ENCODE data around the gene TREML2. TPM values are rescaled to one million over a fixed set of nuclear protein-coding genes. Genes with fewer than 3 reads are reported as not detected.
A peak's percentile ranks its signal among the peaks of the same experiment; 100 is the strongest.
"Not testable (repeated sequence)": the region's sequence is repeated elsewhere in the genome, so short reads cannot be mapped to it uniquely, and the experiment has no call there.

Gene TREML2, protein sequence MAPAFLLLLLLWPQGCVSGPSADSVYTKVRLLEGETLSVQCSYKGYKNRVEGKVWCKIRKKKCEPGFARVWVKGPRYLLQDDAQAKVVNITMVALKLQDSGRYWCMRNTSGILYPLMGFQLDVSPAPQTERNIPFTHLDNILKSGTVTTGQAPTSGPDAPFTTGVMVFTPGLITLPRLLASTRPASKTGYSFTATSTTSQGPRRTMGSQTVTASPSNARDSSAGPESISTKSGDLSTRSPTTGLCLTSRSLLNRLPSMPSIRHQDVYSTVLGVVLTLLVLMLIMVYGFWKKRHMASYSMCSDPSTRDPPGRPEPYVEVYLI
- 1 to 10 TPM; 3.3 to 6.2 TPM for total RNA-seq

DNA sequence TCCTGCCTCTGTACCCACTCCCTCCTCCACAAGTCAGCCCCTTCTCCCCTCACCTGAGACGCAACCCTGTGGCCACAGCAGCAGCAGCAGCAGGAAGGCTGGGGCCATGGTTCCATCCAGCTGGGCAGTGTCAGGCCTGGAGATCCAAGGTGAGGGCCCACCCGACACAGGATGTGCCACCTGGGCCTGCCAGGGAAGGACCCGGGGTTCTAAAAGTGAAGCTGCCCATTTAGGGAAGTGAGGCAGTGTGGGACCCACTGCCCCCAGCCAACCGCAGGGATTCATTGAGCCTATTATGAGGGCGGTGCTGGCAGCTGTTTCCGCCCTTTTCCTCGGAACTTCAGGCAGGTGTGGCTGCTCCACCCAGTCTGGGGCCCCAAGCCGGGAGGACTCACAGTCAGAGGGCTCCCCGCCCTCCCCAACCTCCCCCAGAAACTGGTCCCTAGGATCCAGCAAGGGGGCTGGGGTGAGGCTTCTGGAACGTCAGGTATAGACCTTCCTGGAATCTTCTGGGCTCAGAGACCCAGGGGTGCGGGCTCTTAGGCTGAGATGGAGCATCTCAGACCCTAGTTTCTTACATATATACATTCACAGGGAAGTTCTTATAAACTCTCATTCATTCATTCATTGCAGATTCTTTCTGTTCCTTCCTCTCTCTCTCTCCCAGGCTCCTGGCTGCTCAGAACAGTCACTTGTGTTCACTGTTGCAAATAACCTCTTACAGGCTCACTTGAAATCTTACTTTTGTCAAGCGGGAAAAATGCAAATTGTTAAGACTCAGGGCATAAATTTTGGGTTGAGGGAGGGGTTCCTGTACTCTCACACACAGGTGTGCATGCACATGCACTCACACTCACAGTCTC lies at the start of gene TREML2:
Gene TREML2, minus strand, starts transcription at position 249 of the 863 bp plus-strand sequence. Its CDS starts 141 bp downstream, at position 108.
- peaks cover 5% of the 10 kb centered on the region for H3K36me3 Mint-ChIP-seq (ENCODE audit: low read depth)
- peak within 1 kb of the TSS; percentile 66 for H3K4me3 Mint-ChIP-seq
- no peaks in the 10 kb centered on the region for H3K9me3 Mint-ChIP-seq
- peak within 1 kb of the TSS; percentile 85 for H3K27ac Mint-ChIP-seq
- H3K27me3 Mint-ChIP-seq: no peaks in the 10 kb centered on the region
- H3K4me1 Mint-ChIP-seq: peaks cover 47% of the 10 kb centered on the region
- ATAC-seq (replicated peaks): peak; percentile 26

DNA sequence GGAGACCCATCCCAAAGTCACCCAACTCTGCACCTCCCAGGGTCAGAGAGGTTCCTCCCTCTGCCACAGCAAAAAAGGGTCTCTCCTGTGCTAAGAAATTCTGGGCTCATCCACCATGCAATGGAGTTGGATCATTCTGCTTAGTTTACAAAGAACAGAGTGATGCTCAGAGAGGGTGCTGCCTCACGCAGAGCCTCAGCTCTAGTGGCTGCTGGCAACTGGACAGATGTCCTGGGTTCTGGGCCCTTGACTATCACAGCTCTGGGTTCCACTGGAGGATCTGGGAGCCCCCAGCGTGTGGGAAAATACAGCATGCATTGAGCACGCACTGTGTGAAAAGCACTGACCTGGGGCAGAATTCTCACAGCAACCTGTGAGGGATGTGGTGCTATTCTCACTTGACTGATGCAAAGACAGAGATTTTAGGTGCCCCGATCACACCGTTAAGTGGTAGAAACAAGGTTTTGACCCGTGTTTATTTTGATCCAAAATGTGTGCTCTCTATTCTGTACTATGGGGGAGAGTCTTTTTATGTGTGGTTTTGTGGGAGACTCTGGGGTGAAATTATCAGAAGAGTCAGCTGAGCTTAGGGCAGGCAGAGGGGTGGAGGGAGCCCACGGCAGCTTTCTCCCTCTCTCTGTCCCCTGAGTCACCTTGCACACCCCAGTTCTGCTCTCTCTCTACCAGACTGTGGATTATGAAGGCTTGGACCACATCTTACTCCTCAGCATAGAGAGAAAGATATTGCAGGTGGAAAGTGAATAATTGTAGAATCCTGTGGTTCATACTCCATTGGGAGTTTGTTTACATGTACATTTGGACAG lies 47.1 kb upstream of the TREML2 start:
- Mint-ChIP-seq H3K4me1 (peaks cover 3% of the 10 kb centered on the region), H3K27me3 (peaks cover 6% of the 10 kb centered on the region), H3K9me3 (no peaks in the 10 kb centered on the region), H3K36me3 (ENCODE audit: low read depth) (no peaks in the 10 kb centered on the region), H3K27ac (no peak overlapping the region), H3K4me3 (no peak overlapping the region)
- no peak for ATAC-seq (replicated peaks)

DNA sequence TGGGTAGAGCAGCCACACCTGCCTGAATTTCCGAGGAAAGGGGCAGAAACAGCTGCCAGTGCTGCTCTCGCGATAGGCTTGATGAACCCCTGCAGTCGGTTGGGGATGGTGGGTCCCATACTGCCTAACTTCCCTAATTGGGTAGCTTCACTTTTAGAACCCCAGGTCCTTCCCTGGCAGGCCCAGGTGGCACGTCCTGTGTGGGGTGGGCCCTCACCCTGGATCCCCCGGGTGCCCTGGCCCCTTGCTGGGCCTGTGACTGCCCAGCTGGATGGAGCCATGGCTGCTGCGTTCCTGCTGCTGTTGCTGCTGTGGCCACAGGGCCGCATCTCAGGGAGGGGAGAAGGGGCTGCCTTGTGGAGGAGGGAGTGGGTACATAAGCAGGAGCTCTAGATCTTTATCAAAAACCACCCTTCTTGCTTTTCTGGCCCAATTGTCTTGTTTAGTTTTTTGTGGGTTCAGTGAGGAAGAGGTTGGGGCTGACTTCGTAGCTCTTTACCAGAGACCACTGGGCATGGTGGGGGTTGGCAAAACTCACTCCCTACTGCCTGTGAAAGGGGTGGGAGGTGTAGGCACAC lies 46.4 kb upstream of the TREML2 start:
- no peak for ATAC-seq (replicated peaks)
- peaks cover 8% of the 10 kb centered on the region for H3K4me1 Mint-ChIP-seq
- H3K27ac Mint-ChIP-seq: no peak overlapping the region
- no peaks in the 10 kb centered on the region for H3K36me3 Mint-ChIP-seq (ENCODE audit: low read depth)
- no peaks in the 10 kb centered on the region for H3K9me3 Mint-ChIP-seq
- no peak overlapping the region for H3K4me3 Mint-ChIP-seq
- H3K27me3 Mint-ChIP-seq: peaks cover 8% of the 10 kb centered on the region

DNA sequence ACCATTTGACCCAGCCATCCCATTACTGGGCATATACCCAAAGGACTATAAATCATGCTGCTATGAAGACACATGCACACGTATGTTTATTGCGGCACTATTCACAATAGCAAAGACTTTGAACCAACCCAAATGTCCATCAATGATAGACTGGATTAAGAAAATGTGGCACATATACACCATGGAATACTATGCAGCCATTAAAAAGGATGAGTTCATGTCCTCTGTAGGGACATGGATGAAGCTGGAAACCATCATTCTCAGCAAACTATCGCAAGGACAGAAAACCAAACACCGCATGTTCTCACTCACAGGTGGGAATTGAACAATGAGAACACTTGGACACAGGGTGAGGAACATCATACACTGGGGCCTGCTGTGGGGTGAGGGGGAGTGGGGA lies 45.6 kb upstream of the TREML2 start:
- H3K36me3 Mint-ChIP-seq (ENCODE audit: low read depth); H3K27ac Mint-ChIP-seq; H3K4me3 Mint-ChIP-seq; H3K27me3 Mint-ChIP-seq; ATAC-seq (replicated peaks); H3K9me3 Mint-ChIP-seq: not testable (repeated sequence)
- peaks cover 13% of the 10 kb centered on the region for H3K4me1 Mint-ChIP-seq

DNA sequence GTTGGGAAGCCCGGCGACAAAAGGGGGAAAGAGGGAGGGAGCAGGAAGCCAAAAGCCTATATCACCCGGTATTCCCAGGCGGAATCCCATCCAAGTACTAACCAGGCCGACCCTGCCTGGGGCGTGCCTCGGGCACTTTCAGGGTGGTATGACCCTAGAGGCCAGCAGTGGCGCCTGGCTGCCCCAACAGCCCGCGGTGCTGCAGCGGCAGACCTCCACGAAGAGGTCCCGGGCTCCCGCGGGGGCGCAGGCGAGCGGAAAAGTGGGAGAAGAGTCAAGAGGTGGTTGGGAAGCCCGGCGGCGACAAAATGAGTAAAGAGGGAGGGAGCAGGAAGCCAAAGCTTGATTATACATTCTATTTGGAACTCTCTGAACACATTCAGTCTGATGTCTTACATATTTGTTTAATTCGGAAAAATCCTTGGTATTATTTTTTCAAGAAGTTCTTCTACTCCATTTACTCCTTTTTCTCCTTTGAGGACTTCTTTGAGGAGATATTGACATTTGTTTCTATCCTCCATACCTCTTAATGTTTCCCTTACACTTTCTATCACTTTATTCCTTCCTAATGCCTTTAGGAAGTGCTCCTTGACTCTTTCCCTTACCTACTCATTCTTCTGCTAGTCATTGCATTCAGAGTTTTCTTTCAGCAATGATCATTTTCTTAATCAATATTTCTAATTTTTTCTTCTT lies 38.7 kb upstream of the TREML2 start:
- H3K9me3 Mint-ChIP-seq: no peaks in the 10 kb centered on the region
- no peak overlapping the region for H3K27ac Mint-ChIP-seq
- peaks cover 32% of the 10 kb centered on the region for H3K27me3 Mint-ChIP-seq
- H3K36me3 Mint-ChIP-seq (ENCODE audit: low read depth): no peaks in the 10 kb centered on the region
- H3K4me3 Mint-ChIP-seq: no peak overlapping the region
- H3K4me1 Mint-ChIP-seq: peaks cover 13% of the 10 kb centered on the region
- ATAC-seq (replicated peaks): no peak

DNA sequence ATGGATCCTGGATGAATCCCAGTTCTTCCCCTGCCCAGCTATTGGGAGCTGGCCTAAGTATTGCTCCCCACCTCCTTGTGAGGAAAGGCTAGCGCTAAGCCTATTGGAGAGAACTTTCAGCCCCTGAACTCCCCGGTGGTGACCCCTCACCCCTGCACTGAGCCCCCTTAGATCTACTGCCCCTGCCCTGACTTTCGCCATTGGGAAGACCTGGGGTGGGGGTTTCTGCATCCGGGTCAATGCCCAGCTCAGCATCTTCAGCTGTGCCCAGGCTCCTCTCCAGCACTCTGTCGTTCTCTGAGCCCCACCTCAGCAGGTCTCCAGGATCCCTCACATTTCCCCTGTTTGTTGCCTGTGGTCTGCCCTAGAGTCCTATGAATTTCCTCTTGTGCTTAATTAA lies 36.2 kb upstream of the TREML2 start:
- ATAC-seq (replicated peaks): no peak
- H3K27ac Mint-ChIP-seq: peak overlapping the region; percentile 3
- H3K36me3 Mint-ChIP-seq (ENCODE audit: low read depth): no peaks in the 10 kb centered on the region
- no peak overlapping the region for H3K4me3 Mint-ChIP-seq
- peaks cover 25% of the 10 kb centered on the region for H3K27me3 Mint-ChIP-seq
- peaks cover 5% of the 10 kb centered on the region for H3K4me1 Mint-ChIP-seq
- no peaks in the 10 kb centered on the region for H3K9me3 Mint-ChIP-seq

DNA sequence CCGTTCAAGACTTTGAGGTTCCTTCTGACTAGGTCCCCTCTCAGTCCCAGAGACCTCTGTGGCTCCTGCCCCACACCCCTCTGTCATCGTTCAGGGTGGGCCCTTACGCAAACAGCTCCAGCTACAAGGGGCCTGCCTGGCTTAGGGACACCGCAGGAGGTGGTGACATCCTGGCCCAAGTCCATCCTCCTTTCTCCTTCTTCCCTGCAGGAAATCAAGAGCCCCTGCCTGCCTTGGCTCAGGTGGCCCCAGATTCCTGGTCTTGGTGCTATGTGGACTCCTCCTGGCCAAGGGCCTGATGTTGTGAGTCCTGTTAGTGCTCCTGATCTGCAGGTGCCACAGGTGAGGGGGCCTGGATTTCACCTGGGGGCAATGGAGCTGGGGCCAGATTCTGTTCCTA lies 35.3 kb upstream of the TREML2 start:
- Mint-ChIP-seq H3K27ac (peak overlapping the region; percentile 3), H3K4me3 (no peak overlapping the region), H3K4me1 (no peaks in the 10 kb centered on the region), H3K27me3 (peaks cover 29% of the 10 kb centered on the region), H3K9me3 (no peaks in the 10 kb centered on the region), H3K36me3 (ENCODE audit: low read depth) (no peaks in the 10 kb centered on the region)
- no peak for ATAC-seq (replicated peaks)

DNA sequence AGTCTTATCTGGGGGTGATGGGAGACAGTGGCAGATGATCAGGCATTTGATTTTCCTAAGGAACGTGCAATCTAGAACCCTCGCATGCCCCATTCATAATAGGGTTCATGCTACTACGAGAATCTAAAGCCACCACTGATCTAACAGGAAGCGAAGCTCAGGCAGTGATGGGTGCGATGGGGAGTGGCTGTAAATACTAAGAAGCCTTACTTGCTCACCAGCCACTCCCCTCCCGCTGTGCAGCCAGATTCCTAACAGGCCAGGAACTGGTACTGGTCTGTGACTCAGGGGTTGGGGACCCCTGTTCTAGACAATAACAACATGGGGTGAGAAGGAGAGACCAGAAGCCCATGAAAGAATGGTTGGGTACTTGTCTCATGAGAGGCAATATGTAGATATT lies 31.7 kb upstream of the TREML2 start:
- Mint-ChIP-seq H3K9me3 (no peaks in the 10 kb centered on the region), H3K27ac (no peak overlapping the region), H3K4me1 (no peaks in the 10 kb centered on the region), H3K36me3 (ENCODE audit: low read depth) (no peaks in the 10 kb centered on the region), H3K4me3 (no peak overlapping the region), H3K27me3 (peaks cover 19% of the 10 kb centered on the region)
- ATAC-seq (replicated peaks): no peak

DNA sequence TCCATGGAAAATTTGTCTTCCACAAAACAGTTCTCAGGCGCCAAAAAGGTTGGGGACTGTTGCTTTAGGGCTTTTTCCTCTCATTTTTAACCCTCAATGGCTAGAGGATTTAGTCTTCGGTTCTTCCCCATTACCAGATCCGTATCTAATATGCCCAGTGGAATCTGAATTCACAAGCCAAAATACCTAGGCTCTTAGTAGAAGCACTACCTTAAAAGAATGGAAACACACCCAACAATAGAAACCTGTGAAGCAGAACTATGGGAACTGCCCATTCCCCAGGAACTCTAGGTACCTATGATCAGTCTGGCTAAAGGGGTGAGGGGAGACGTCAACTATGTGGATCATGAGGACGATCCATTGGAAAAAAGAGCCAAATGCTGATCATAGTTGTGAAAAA lies 30.3 kb upstream of the TREML2 start:
- H3K9me3 Mint-ChIP-seq: no peaks in the 10 kb centered on the region
- H3K4me1 Mint-ChIP-seq: no peaks in the 10 kb centered on the region
- H3K4me3 Mint-ChIP-seq: no peak overlapping the region
- no peak overlapping the region for H3K27ac Mint-ChIP-seq
- ATAC-seq (replicated peaks): no peak
- H3K27me3 Mint-ChIP-seq: peaks cover 11% of the 10 kb centered on the region
- H3K36me3 Mint-ChIP-seq (ENCODE audit: low read depth): no peaks in the 10 kb centered on the region

DNA sequence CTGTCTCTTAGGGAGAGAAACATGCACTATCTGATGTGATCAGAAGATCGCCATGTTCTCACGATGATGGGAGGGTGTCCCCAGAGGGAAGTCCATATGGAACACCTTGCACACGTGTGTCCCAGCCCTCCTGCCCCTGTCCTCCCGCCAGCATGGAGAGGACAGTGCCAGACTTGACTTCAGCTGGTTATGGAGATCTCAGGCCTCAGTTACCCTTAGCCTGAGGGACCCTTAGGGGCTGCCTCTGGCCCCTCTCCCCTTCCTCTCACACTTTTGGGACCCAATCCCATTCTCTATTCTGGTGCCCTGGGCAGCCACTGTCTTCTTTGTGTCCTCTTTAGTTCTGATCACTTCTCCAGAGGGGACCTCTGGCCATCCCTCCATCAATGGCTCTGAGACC lies 28.8 kb upstream of the TREML2 start:
- Mint-ChIP-seq H3K27me3 (peaks cover 16% of the 10 kb centered on the region), H3K4me1 (no peaks in the 10 kb centered on the region), H3K27ac (no peak overlapping the region), H3K4me3 (no peak overlapping the region), H3K36me3 (ENCODE audit: low read depth) (no peaks in the 10 kb centered on the region), H3K9me3 (no peaks in the 10 kb centered on the region)
- no peak for ATAC-seq (replicated peaks)

DNA sequence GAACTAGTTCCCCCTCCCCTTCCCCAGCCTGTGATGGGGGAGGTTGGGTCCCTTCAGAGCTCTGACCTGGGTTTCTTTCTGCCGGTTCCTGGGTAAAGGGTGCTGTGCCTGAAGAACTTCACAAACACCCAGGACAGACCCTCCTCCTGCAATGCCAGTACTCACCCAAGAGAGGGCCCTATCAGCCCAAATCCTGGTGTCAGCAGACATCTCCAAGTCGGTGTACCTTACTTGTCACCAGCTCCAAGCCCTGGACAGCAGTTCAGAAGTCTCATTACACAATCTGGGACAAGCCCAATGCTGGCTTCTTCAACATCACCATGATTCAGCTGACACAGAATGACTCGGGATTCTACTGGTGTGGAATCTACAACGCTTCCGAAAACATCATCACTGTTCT lies 27.7 kb upstream of the TREML2 start:
- Mint-ChIP-seq H3K27ac (no peak overlapping the region), H3K9me3 (no peaks in the 10 kb centered on the region), H3K4me1 (peaks cover 8% of the 10 kb centered on the region), H3K4me3 (no peak overlapping the region), H3K36me3 (ENCODE audit: low read depth) (no peaks in the 10 kb centered on the region), H3K27me3 (peaks cover 21% of the 10 kb centered on the region)
- no peak for ATAC-seq (replicated peaks)

DNA sequence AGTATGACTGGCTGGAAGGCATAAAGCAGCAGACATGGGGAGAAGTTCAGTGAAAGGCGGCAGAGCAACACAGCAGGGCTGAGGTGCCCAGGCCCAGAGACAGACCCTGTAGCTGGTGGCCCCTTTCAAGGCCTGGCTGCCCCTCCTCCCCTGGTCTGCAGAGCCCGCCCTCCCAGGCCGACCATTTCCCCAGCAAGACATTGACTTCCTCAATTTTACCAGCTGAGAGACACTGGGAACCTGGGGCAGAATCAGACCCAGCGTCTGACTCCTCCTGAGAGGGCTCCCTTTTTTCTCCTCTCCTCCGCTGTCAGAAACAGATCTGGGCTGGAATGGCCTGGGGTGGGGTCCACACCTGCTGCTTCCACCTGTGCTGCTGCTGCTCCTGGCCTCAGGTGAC lies 27.1 kb upstream of the TREML2 start, which contains the start of gene TREML4:
Gene TREML4, plus strand, starts transcription at position 254 of the 400 bp plus-strand sequence. Its CDS starts 79 bp downstream, at position 333.
- no peak for ATAC-seq (replicated peaks)
- peaks cover 8% of the 10 kb centered on the region for H3K4me1 Mint-ChIP-seq
- no peak within 1 kb of the TSS for H3K27ac Mint-ChIP-seq
- no peaks in the 10 kb centered on the region for H3K9me3 Mint-ChIP-seq
- no peaks in the 10 kb centered on the region for H3K36me3 Mint-ChIP-seq (ENCODE audit: low read depth)
- no peak within 1 kb of the TSS for H3K4me3 Mint-ChIP-seq
- peaks cover 21% of the 10 kb centered on the region for H3K27me3 Mint-ChIP-seq

DNA sequence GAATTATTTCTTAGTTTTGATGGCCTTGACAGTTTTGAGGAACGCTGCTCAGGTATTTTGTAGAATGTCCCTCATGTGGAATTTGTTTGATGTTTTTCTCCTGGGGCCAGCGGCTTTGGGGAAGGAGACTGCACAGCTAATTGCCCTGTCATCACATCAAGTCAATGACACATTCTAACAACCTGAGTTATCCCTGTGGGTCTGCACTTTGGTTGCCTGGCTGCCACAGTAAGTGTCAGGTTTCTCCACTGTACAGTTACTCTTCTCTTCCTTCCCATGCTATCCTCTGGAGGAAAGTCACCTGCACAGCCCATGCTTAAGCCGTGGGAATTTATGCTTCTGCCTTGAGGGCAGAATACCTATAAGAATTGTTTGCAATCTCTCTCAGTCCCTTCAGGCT lies 25.8 kb upstream of the TREML2 start:
- H3K36me3 Mint-ChIP-seq (ENCODE audit: low read depth): no peaks in the 10 kb centered on the region
- H3K4me3 Mint-ChIP-seq: no peak overlapping the region
- H3K9me3 Mint-ChIP-seq: no peaks in the 10 kb centered on the region
- no peak overlapping the region for H3K27ac Mint-ChIP-seq
- peaks cover 11% of the 10 kb centered on the region for H3K4me1 Mint-ChIP-seq
- ATAC-seq (replicated peaks): no peak
- peaks cover 21% of the 10 kb centered on the region for H3K27me3 Mint-ChIP-seq

DNA sequence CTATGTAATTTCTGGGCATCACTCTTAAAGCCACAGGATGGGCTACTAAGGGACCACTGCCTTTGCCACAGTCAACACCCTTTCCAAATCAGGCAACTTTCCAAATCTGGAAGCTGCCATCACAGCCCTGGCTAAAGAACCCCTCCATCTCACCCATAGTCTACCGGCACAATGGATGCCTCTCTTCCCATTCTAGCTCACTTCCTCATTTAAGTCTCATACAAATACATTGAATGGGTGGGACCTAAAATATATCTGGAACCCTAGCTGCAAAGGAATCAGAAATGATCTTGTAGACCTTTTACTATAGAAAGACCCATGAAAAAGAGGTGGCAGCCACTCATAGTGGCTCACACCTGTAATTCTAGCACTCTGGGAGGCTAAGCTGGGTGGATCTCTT lies 23.9 kb upstream of the TREML2 start:
- no peak for ATAC-seq (replicated peaks)
- Mint-ChIP-seq H3K27ac (no peak overlapping the region), H3K4me1 (peaks cover 12% of the 10 kb centered on the region), H3K9me3 (no peaks in the 10 kb centered on the region), H3K4me3 (no peak overlapping the region), H3K36me3 (ENCODE audit: low read depth) (no peaks in the 10 kb centered on the region), H3K27me3 (peaks cover 18% of the 10 kb centered on the region)

Data from activated T-helper 17 cell treated with anti-CD3 and anti-CD28 coated beads, Interleukin-2, amount 50 U/mL, for 72 hours (primary cell).